ENCODE data around the gene YKT6. TPM values are rescaled to one million over a fixed set of nuclear protein-coding genes. Genes with fewer than 3 reads are reported as not detected.
A peak's percentile ranks its signal among the peaks of the same experiment; 100 is the strongest.

The YKT6 gene
- total RNA-seq, 1 donor from 2014 or later, result 131 TPM

DNA sequence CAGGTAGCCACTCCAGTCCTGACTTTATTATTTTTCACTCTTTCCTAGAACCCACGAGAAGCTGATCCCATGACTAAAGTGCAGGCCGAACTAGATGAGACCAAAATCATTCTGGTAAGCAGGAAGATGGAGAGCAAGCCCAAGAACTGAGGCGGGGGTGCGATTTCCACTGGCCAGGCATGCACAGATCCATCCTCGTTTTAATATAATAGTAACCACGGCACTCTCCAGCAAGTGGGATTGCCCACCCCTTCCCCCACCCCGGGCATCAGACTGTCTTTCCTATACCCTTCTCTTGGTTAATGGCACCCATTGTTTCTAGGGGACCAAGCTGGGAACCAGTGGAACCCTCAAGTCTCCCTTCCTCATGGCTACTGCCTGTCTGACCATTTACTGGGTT lies 7.3 kb downstream of the YKT6 start:
- Mint-ChIP-seq H3K9me3 (ENCODE audit: low read depth) (no peaks in the 10 kb centered on the region), H3K4me1 (ENCODE audit: low read depth) (peaks cover 8% of the 10 kb centered on the region), H3K27me3 (ENCODE audit: low read depth) (no peaks in the 10 kb centered on the region), H3K36me3 (ENCODE audit: low read depth) (peaks cover 46% of the 10 kb centered on the region), H3K4me3 (ENCODE audit: unreplicated experiment) (no peak overlapping the region), H3K27ac (ENCODE audit: unreplicated experiment) (no peak overlapping the region)
- TF ChIP-seq, protein P1, sequence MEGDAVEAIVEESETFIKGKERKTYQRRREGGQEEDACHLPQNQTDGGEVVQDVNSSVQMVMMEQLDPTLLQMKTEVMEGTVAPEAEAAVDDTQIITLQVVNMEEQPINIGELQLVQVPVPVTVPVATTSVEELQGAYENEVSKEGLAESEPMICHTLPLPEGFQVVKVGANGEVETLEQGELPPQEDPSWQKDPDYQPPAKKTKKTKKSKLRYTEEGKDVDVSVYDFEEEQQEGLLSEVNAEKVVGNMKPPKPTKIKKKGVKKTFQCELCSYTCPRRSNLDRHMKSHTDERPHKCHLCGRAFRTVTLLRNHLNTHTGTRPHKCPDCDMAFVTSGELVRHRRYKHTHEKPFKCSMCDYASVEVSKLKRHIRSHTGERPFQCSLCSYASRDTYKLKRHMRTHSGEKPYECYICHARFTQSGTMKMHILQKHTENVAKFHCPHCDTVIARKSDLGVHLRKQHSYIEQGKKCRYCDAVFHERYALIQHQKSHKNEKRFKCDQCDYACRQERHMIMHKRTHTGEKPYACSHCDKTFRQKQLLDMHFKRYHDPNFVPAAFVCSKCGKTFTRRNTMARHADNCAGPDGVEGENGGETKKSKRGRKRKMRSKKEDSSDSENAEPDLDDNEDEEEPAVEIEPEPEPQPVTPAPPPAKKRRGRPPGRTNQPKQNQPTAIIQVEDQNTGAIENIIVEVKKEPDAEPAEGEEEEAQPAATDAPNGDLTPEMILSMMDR (IDR thresholded peaks at IDR 0.05), result no peak
- peak; percentile 12 for DNase-seq (ENCODE audit: low spot score)

DNA sequence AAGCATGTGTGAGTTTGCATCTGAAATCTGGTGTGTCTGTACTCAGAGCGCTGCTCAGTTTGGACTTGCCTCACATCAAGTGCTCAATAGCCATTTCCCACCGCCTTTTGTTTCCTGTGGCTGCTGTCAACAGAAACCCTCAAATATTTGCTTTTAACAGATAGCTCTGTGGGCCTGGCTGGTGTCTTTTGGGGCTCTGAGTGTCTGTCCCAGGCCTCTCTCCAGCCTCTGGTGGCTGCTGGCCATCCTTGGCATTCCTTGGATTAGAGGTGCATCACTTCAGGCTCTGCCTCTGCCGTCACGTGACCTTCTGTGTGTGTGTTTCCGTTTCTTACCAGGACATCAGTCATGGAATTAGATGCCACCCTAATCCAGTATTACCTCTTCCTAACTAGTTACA lies 9.3 kb downstream of the YKT6 start:
- Mint-ChIP-seq H3K9me3 (ENCODE audit: low read depth) (no peaks in the 10 kb centered on the region), H3K36me3 (ENCODE audit: low read depth) (peaks cover 41% of the 10 kb centered on the region), H3K4me3 (ENCODE audit: unreplicated experiment) (no peak overlapping the region), H3K27ac (ENCODE audit: unreplicated experiment) (no peak overlapping the region), H3K27me3 (ENCODE audit: low read depth) (no peaks in the 10 kb centered on the region), H3K4me1 (ENCODE audit: low read depth) (no peaks in the 10 kb centered on the region)
- TF ChIP-seq, protein P1 (IDR thresholded peaks at IDR 0.05), result no peak
- peak; percentile 20 for DNase-seq (ENCODE audit: low spot score)

DNA sequence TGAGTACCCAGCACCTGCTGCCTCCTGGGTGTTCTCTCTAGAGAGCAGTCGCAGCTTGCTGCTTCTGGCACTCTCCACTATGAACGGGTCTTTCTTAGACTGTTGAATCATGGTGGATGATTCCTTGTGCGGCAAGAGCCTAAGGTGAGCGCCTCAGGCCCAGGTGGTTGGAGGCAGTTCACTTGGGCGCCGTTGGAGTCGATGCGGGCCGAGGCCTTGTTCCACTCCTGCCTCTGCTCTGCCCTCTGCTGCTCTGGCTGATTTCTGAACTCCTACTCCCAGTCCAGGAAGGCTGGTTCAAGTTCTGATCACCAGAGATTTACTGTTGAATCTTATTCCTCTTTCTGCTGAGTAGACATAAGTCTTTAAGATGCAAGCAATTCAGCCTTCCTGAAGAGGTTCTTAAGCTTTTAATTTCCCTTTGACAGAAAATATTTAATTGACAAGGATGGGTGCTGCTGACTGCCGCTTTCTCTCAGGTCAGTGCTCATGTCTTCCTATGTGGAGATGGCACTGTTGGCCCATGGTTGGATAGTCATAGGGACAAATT lies 10.4 kb downstream of the YKT6 start:
- H3K4me1 Mint-ChIP-seq (ENCODE audit: low read depth), result no peaks in the 10 kb centered on the region
- H3K27ac Mint-ChIP-seq (ENCODE audit: unreplicated experiment), result no peak overlapping the region
- H3K36me3 Mint-ChIP-seq (ENCODE audit: low read depth), result peaks cover 37% of the 10 kb centered on the region
- TF ChIP-seq, protein P1 (IDR thresholded peaks at IDR 0.05), result no peak
- H3K4me3 Mint-ChIP-seq (ENCODE audit: unreplicated experiment), result no peak overlapping the region
- peak; percentile 60 for DNase-seq (ENCODE audit: low spot score)
- no peaks in the 10 kb centered on the region for H3K9me3 Mint-ChIP-seq (ENCODE audit: low read depth)
- no peaks in the 10 kb centered on the region for H3K27me3 Mint-ChIP-seq (ENCODE audit: low read depth)

DNA sequence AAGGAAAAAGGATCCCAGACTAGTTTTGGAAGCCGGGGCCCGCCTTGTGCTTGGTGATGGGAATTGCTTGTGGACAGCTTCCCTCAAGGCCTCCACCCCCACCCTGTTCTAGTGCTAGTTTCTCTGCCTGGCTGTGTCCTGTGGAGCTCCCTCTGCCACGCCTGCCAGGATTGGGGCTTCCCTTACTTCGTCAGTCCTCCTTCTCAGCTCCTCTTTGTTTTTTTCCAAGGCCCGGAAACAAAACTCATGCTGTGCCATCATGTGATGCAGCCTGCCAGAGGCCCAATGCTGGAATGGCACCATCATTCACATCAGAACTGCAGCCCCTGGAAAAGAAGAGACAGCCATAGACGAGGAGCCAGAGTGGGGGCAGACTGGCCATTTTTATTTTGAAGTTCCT lies 11.2 kb downstream of the YKT6 start:
- Mint-ChIP-seq H3K27ac (ENCODE audit: unreplicated experiment) (no peak overlapping the region), H3K27me3 (ENCODE audit: low read depth) (no peaks in the 10 kb centered on the region), H3K9me3 (ENCODE audit: low read depth) (no peaks in the 10 kb centered on the region), H3K4me1 (ENCODE audit: low read depth) (peaks cover 3% of the 10 kb centered on the region), H3K36me3 (ENCODE audit: low read depth) (peaks cover 34% of the 10 kb centered on the region), H3K4me3 (ENCODE audit: unreplicated experiment) (no peak overlapping the region)
- DNase-seq (ENCODE audit: low spot score), result peak; percentile 47
- TF ChIP-seq, protein P1 (IDR thresholded peaks at IDR 0.05), result no peak

DNA sequence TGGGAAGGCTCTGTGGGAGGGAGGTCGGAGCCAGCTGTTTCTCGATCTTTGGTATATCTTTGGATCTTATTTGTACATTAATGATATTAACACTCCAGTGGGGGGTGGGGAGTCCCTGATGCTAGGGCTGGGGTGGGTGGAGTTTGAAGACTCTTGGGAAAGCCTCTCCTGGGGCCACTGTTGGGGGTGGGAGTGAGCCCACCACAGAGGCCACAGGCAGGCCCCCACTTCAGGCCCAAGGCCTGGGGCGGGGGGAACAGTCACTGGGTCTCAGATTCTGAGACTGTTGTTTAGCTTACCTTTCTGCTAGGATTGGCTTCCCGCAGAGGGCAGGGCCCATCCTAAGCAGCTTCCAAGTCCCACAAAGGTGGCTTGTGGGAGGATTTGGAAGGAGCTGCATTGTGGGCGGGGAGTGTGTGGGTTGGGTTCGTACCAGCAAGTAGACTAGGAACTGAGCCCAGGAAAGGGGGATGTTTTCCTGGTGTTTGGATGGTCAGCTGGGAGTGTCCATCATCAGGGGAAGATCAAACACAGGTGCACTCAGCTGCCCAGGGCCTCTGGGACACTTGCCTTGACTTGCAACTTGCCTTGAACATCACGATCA lies 11.9 kb downstream of the YKT6 start:
- Mint-ChIP-seq H3K4me3 (ENCODE audit: unreplicated experiment) (no peak overlapping the region), H3K36me3 (ENCODE audit: low read depth) (peaks cover 29% of the 10 kb centered on the region), H3K27me3 (ENCODE audit: low read depth) (no peaks in the 10 kb centered on the region), H3K27ac (ENCODE audit: unreplicated experiment) (no peak overlapping the region), H3K4me1 (ENCODE audit: low read depth) (peaks cover 3% of the 10 kb centered on the region), H3K9me3 (ENCODE audit: low read depth) (no peaks in the 10 kb centered on the region)
- TF ChIP-seq, protein P1 (IDR thresholded peaks at IDR 0.05), result no peak
- peak; percentile 30 for DNase-seq (ENCODE audit: low spot score)
